GM18907 (cell line): ENCODE results near the gene ATOH8.
A peak's percentile ranks its signal among the peaks of the same experiment; 100 is the strongest.
"Not testable (repeated sequence)": the region's sequence is repeated elsewhere in the genome, so short reads cannot be mapped to it uniquely, and the experiment has no call there.

Experiments used
- ATAC-seq: cut with Tn5 transposase; IDR thresholded peaks from one replicate; pipeline ENCODE4 v1.9.1; 2021; ENCODE audit warnings: mild to moderate bottlenecking, moderate library complexity; ENCODE audit not compliant: unreplicated experiment

The ATOH8 gene

GRCh38 chr2:85822766-85823165, 69.0 kb downstream of the ATOH8 start:
- ATAC-seq = no peak

- no peak for ATAC-seq
Measured at GRCh38 chr2:85823951-85824350, 70.2 kb downstream of the ATOH8 start.

- ATAC-seq = peak; percentile 75
Measured at GRCh38 chr2:85826990-85827878, 73.4 kb downstream of the ATOH8 start.

GRCh38 chr2:85827879-85828569, 74.2 kb downstream of the ATOH8 start:
- ATAC-seq = no peak

GRCh38 chr2:85828725-85829124, 74.9 kb downstream of the ATOH8 start:
- no peak for ATAC-seq

GRCh38 chr2:85829394-85829793, 75.6 kb downstream of the ATOH8 start:
- not testable (repeated sequence) for ATAC-seq

GRCh38 chr2:85830645-85831044, 76.9 kb downstream of the ATOH8 start:
- ATAC-seq = no peak

GRCh38 chr2:85831735-85832134, 77.9 kb downstream of the ATOH8 start:
- ATAC-seq = no peak

GRCh38 chr2:85834466-85834865, 80.7 kb downstream of the ATOH8 start:
- ATAC-seq = no peak
